HG03196 (cell line): Measurements from ENCODE around the gene ZIC4.

Experiments
- ATAC-seq: cut with Tn5 transposase; IDR thresholded peaks from one replicate; pipeline ENCODE4 v1.9.1; 2021; ENCODE audit not compliant: unreplicated experiment

Gene ZIC4

DNA sequence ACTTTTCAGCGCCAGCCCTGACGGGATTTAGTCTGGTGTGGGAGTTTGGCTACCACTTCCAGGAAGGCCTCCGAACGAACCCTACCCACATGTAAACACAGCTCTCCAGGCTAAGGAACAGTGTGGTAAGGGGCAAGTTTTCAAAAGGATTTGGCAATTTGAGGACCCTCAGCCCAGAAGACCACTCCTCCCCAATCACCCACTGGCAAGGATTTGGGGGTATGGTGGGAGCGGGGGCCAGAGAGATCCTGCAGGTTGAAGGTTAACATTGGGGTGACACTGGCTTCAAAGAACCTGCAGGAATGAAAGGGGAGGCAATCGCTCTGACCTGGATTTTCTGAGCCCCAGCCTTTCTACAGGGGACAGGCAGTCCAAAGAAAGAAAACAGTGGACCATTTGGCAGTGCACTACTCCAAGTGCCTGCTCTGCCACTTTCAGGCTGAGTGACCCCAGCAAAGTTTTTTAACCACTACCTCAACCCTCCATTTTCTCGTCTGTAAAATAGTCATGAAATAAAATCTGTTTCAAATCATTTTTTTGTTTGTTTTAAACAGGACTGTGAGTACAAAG, 34.5 kb downstream of the ZIC4 start:
- ATAC-seq: no peak

DNA sequence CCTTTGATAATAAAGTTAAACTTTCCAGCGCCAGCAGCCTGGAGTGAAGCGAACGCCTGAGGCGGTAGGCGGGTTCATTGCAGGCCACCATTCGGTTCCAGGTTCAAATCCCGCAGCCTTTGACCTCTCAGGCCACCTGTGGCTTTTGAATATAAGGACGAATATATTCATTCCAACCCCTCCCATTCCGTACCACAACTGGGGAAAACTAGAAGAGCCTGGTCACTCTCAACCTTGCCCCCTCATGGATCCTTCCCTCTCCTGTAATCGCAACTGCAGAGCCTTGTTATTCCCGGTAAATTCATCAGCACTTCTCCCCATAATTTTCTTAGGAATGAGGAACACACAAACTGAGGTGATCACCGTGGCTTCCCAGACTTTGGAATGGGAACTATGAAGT, 35.2 kb downstream of the ZIC4 start:
- no peak for ATAC-seq

DNA sequence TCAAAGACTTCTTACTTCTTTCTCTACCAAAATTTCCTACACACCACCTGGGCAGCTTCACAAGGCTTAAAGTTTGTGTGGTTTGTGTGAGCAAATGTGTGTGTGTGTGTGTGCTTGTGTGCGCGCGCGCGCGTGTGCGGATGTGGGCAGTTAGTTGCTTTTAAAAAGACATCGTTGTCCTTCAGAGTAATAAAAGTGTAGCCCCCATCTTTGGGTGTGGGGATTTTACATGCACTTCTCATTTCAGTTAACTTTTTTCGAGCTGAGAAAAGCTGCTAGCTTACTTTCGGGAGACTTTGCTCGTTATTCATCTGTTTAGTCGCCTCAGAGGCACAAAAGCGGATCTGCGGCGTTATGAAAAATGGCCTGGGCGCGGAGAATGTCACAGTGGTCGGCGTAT, 36.0 kb downstream of the ZIC4 start:
- ATAC-seq: no peak

DNA sequence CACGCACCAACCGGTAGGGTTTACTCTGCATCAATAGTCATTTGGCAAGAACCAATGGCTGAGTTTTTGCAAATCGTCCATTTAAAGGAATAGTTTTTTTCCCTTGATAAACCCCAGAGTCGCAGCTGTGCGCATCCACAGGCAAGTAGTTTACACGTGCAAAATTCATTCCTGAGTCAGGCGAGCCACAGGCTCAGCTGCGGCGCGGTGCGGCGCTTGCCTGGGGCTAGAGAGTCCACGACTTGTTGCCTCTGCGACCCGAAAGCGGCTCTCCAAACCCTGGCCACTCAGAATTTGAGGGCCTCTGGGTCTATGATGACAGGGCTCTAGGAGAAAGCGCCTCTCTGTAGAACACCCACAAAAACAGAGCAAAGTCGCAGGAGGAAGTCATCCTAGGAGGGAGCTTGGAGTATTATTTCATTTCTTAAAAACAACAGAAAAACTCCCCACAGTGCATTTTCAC, 36.7 kb downstream of the ZIC4 start:
- no peak for ATAC-seq

DNA sequence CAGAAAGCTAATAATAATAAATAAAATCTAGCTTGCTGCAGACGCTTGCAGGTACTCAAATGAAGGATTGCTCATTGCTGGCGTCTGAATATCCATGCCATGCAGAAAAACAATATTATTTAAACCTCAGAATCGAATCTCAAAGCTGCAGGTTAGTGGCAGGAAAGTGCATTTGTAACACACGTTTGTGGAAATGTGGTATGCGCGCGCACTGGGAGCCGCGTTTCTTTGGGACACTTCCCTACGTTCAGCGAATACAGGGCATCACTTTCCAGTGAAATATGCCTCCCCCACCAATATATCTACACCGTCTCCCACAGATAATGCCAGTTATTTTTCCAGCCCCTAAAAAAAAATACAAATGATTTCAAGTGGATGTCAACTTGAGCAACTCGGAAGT, 37.1 kb downstream of the ZIC4 start:
- ATAC-seq: no peak

DNA sequence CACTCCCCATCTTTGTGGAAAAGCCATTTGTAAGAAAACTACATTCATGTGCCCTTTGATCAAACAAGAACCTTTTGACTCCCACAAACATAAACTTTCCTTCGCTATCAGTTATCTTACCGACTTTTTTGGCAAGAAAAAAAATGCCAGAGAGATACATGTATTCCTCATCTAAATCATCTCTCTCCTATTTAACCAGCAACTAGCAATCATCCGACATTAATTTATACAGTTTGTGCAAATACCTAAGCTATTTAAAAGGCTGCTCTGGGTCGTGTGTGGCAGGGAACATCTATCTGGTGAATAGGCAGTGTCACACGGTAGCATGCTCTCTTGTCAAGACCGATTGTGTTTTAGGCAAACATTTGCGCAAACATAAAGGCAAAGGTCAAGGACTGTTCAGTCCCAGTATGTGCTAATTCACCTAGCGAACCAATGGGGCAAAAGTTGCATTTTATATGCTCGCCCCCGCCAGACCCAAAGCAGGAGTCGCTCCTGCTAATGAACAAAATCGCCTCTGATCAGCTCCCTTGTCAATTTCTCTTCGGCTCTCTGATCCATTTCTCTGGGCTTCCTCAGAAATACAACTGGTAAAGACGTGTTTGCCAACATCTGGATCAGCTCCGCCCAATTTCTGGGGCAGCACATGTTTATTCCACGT, 37.7 kb downstream of the ZIC4 start:
- no peak for ATAC-seq

DNA sequence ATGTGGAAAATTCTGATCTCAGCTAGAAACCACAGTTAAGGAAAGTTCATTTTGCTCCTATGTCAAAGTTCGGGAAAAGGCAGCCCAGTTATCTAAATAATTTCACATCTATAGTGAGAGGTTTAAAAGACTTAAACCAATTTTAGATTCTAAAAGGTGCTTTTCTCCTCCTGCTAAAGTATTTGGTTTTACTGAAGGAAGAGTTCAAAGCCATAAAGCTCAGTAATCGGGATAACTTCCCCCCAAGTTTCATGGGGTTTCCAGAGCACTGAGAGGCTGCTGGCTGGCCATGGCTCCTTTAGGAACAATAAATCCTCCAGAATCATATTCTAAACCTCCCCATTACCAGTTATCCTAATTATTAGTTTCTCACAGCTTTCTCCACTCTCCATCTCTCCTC, 38.2 kb downstream of the ZIC4 start:
- ATAC-seq: no peak

DNA sequence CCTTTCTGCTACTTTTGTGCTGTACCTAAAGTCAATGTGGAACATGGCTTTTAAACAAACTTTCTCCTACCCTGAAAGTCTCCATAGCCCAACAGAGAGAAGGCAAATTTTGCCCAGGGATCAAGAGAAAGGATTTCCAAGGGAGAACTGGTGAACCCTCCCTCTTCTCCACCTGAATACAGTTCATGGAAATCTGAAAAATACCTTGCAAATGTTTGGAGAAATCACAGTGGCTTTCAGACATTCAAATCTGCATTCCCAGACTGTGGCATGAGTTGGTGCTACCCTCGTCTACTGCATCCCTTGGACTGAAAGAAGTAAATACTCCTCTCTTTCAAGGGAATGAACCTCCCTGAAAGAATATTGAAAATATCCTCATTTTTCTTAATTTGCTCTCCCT, 38.7 kb downstream of the ZIC4 start:
- ATAC-seq: no peak

DNA sequence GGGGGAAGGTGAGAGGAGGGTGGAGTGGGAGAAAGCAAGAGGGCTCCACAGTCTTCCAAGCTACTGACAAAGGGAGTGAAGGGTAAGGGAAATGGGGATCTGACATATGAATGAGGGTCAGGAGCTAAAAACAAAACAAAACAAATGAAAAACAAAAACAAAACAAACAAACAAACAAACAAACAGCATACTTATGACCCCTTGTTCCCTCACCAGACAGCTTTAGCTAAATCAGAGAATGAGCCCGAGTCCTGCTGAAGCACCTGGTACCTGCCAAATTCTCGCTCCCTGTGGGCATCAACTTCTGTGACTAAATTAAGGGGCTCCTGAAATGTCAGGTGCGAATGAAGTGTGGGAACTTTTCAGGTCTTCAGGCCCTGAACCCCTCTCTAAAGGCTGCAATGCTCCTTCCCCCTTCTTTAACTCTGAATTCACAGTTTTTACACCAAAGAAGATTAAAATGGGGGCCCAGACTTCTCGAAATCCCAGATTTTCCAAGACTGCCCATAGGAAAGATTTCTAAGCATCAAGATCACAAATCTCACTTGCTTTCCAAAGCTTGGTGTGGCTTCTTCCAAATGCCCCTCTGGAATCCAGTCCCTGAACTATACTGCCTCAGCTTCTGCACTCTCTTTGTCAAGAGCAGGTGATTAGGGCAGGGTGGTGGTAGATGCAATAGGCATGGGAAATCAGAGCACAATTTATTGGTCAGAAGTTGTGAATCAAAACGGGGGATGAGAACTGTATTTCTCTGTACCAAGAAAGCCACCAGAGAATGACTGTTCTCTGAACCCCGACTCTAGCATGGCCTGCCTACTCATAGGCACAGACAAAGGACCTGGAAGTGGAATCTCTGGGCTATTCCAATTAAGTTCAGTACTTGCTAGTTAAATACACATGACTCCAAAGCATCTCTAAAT, 40.9 kb downstream of the ZIC4 start:
- no peak for ATAC-seq

DNA sequence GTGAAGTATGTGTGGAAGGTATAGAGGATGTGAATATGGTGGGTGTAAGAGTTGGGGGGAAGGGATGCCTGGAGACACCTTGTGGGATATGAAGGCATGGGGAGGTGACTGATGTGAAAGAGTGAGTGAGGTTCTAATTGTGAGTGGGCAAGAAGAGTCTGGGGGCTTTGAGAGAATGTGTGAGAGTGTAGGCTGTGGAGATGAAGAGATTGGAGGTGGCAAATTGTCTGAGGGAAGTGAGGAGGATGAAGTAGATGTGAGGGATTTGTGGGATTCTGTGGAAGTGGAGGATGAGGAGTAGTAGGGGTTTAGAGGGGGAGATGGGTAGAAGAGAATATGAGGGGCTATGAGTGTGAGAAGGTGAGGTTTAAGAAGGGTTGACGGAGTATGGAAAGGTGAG, 41.6 kb downstream of the ZIC4 start:
- ATAC-seq: no peak

DNA sequence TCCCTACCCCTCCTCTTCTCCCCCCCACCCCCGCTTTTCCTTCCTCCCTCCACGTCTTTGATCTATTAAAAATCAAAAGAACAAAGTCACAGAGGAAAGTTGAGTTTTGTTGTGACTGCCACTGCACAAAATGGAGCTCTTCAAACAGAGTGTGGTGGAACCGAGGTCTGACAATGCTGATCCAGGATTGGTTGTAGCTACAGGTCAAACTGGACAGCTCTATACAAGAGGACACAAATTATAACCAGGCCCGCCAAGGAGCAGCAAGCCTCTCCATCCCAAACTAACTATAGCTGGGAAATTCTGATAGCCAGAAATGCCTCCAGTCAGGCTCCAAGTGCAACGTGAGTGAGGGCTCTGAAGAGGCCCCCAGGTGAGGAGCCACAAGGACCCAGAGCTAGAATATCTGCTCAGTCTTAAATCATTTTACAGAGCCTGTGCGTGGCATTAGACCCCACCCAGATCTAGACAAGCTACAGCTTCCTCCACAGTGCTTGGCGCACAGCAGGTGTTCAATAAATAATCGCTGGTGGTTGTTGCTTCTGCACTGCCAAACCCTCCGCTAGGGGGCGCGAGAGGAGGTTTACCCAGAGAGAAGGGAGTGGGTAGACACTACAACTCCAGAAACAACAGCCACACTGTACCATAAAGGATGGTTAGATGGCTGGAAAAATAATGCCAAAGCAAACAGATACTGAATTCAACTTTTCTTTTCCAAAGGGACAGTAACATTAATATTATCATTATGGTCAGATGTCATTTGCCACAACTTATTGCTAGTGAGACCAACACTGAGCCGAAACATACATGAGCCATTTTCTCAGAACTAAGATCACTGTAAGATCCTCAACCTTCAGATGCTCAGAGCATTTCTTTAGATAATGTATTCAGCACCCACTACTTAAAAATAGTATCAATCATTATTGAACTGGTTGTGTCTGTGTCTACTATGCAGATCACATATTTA, 44.6 kb downstream of the ZIC4 start:
- no peak for ATAC-seq

DNA sequence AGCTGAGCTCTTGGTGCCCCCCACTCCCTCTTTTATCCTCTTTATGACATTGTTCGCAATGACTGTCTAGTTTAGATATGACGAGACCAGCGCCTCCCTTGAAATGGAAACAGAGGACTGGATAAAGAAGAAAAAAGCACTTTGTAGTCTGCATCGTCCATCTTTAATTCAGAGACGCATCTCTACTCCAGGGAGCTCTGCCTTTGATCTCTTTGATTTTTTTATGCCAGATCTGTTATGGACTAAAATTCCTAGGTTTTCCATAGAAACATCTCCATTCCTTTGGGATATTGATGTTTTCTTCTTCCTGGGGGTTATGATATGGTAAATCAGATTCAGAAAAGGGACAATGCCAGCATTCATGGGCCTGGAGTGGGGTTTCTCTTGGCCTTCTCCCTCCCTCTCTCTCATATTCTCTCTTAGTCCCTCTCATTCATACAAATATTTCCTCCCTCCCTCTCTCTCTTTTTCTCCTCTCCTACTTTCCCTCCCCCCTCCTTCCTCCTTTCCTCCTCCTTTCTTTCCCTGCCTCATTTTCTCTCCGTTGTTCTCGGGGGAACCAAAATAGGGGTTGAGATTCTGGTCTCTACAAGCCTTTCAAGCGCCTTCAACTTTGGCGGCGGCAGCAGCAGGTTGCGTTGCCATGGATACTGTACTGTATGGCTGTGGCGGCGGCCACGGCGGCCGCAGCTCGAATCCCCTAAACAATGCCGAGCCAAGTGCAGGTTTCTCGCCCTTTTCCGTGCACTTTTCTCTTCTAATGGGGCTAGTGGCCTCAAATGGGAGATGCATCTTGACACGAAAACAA, 45.5 kb downstream of the ZIC4 start:
- ATAC-seq: no peak

DNA sequence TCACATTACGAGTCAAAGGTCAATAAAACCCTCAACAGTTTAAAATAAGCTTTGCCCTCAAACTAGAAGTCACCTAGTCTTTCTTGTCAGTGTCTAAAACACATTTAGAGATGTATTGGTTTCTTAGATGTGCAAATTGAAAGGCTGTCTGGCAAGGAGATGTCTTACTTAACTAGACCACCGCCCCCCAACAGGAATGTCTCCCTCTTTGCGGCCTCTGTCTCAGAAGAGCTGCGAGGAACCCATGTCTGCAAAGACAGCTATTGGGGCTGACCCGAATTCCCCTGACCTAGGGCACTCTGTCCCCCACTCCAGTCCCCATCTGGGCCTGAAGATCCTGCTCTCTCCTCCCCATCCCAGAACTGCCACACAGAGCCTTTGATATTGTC, 46.3 kb downstream of the ZIC4 start:
- no peak for ATAC-seq

DNA sequence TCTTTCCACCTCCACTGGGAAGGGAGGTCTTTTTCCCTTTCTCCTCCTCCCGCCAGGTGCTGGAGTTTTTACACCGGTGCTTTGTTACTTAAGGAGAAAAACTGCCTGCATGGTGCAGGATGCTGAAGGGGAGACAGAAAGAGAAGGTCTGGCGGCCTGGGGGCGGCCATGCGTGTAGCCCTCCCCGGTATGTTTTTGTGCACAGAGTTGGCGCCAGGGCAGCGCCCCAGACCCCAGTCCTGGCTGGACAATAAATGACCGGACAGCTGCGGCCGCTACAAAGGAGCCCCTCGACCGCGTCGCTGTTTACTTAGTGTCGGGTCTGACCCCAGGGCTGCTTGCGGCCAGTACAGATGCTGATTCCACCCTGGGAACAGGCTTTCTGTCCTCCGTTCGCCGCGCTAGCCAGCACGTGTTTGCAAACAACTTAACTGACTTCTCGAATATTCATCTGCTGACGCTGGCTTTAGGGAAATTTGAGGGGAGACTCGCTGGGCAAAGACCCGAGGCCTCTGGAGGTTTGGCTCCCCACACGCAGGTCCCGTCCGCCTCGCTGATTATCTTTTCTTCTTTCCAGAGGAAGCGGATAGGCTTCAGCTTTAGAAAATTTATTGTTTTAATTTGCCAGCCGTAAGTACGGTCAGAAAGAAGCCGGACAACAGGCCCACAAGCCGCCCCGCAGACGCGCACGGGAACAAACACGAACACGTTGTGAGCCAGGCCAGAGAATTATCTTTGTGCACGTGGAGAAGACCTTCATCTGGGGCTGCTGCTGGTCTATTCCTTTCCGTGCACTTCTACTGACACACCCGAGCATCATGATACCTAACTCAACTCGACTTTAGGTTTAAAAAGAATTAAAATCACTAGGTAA, 46.9 kb downstream of the ZIC4 start:
- ATAC-seq: no peak

DNA sequence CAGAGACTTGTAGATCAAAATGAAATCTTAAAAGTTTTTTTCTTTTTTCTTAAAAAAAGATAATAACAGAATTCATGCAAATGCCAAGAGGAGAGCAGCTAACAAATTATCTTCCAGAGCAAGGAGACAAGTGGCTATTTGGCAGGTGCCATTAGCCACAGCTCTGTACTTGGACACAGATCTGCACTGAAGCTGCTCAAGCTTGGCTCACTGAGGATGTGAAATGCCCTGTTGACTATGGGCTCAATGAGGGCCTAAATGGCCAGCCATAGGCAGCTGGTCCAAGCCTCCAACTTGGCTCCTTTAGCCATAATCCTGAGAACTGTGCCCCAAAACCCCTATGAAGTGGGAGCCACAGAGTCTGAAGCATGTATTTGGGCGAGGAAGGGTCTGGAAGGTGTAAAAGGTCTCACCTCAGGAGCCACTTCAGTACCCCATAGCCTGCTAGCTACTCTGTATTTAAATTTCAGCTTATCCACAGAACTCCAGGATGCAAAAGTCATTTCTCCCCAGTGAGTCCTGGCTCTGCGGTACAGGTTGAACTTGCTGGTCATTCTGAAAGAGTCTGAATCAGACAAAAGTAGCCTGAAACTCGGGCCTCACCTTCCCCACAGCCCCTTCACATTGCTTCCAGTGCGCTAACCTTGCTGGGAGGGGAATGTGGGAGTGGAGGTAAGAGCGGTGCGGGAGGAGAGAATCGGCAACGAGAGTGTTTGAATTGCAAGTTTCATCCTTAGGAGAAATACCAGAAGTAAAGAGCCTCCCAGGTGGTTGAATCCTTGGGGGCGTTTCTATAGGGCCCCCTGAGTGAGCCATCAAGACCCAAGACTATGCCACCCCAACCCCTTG, 48.0 kb downstream of the ZIC4 start:
- ATAC-seq: no peak

DNA sequence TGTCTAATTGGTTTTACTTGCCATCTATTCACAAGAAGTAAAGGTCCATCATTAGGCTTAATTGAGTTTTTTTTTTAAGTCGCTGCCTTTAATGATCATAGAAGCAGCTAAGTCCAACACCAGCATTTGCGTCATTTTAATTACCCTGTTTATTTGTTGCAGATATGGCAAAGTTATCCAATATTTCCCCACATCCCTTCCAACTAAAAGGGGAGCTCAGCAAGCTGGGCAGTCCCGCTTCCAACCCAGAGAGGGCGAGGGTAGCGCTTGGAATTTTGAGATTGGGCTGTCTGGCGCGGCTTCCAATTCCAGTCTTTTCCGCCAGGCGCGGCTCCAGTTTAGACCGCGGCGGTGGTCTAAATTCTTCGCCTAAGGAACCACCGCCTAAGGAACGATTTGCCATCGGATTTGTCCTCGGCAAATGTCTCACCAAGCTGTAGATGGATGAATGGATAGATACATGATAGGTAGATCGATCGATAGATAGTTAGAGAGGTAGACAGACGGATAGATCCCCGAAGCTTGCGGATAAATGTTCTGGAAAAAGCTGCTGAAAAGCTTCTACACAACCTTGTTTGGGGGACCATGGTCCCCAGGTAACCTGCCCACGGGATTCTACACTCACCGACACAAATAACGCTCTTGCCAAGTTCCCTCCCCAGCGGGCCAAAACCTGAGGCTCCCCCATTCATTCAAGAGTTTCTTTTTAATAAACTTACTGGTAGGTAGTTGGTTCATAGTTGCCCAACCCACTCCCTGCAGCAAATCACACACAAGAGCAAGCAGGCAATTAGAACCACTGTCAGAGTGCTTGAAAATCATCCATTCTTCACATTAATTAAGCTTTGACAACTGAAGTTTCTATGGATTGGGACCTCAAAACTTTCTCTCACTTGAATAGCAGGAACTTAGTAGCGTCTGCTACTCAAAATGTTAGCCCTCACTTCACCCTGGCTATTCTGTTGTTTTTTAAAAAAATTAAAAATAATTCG, 49.1 kb downstream of the ZIC4 start:
- no peak for ATAC-seq
